ENCODE results near the gene GNAL. TPM values are rescaled to one million over a fixed set of nuclear protein-coding genes. Genes with fewer than 3 reads are reported as not detected.
"Not testable (repeated sequence)": the region's sequence is repeated elsewhere in the genome, so short reads cannot be mapped to it uniquely, and the experiment has no call there.

GNAL gene
- total RNA-seq, 4 donors from 2014 or later, result 13.3 to 22.0 (median 19.9) TPM

- intact Hi-C loops (cut with DNase I), result no loop called here
- H3K27ac ChIP-seq (replicated peaks in 1 of 4), result no peak overlapping the region
- H3K27me3 ChIP-seq, result no peaks in the 10 kb centered on the region
- H3K36me3 ChIP-seq, result peaks cover 47 to 99% (median 87%) of the 10 kb centered on the region in 4 donors
- no peaks in the 10 kb centered on the region for H3K9me3 ChIP-seq
- WGBS, result 85% methylated on average over 2 of the region's 2 CpGs
- no peak overlapping the region for H3K4me3 ChIP-seq
- TF ChIP-seq, protein P1, sequence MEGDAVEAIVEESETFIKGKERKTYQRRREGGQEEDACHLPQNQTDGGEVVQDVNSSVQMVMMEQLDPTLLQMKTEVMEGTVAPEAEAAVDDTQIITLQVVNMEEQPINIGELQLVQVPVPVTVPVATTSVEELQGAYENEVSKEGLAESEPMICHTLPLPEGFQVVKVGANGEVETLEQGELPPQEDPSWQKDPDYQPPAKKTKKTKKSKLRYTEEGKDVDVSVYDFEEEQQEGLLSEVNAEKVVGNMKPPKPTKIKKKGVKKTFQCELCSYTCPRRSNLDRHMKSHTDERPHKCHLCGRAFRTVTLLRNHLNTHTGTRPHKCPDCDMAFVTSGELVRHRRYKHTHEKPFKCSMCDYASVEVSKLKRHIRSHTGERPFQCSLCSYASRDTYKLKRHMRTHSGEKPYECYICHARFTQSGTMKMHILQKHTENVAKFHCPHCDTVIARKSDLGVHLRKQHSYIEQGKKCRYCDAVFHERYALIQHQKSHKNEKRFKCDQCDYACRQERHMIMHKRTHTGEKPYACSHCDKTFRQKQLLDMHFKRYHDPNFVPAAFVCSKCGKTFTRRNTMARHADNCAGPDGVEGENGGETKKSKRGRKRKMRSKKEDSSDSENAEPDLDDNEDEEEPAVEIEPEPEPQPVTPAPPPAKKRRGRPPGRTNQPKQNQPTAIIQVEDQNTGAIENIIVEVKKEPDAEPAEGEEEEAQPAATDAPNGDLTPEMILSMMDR (IDR thresholded peaks at IDR 0.05), result no peak
- TF ChIP-seq POLR2AphosphoS5 (IDR thresholded peaks at IDR 0.05) (no peak), POLR2A (IDR thresholded peaks at IDR 0.05; ENCODE audit: low read depth) (no peak), EP300 (IDR thresholded peaks at IDR 0.05) (no peak)
- DNase-seq (ENCODE audit: extremely low spot score), result no peak
- no peaks in the 10 kb centered on the region for H3K4me1 ChIP-seq
Observed at GRCh38 chr18:11888726-11889125, 199.7 kb downstream of the GNAL start.

GRCh38 chr18:11889284-11889683 lies 200.2 kb downstream of the GNAL start:
- H3K27me3 ChIP-seq, result no peaks in the 10 kb centered on the region
- no peaks in the 10 kb centered on the region for H3K9me3 ChIP-seq
- WGBS, result 91% methylated on average over 5 of the region's 5 CpGs
- intact Hi-C loops (cut with DNase I), result no loop called here
- no peaks in the 10 kb centered on the region for H3K4me1 ChIP-seq
- no peak overlapping the region for H3K4me3 ChIP-seq
- no peak for TF ChIP-seq POLR2A (IDR thresholded peaks at IDR 0.05; ENCODE audit: low read depth)
- TF ChIP-seq POLR2AphosphoS5 (IDR thresholded peaks at IDR 0.05), result no peak
- TF ChIP-seq, protein P1 (IDR thresholded peaks at IDR 0.05), result no peak
- TF ChIP-seq EP300 (IDR thresholded peaks at IDR 0.05), result no peak
- no peak for DNase-seq (ENCODE audit: extremely low spot score)
- peaks cover 45 to 99% (median 83%) of the 10 kb centered on the region in 4 donors for H3K36me3 ChIP-seq
- H3K27ac ChIP-seq (replicated peaks in 1 of 4), result no peak overlapping the region

- WGBS, result 95% methylated on average over 8 of the region's 9 CpGs
- Histone ChIP-seq H3K4me1 (no peaks in the 10 kb centered on the region), H3K27me3 (no peaks in the 10 kb centered on the region), H3K36me3 (peaks cover 45 to 94% (median 76%) of the 10 kb centered on the region in 4 donors), H3K4me3 (no peak overlapping the region), H3K9me3 (no peaks in the 10 kb centered on the region), H3K27ac (replicated peaks in 1 of 4) (no peak overlapping the region)
- no peak for DNase-seq (ENCODE audit: extremely low spot score)
- intact Hi-C loops (cut with DNase I), result no loop called here
- TF ChIP-seq POLR2A (IDR thresholded peaks at IDR 0.05; ENCODE audit: low read depth) (no peak), POLR2AphosphoS5 (IDR thresholded peaks at IDR 0.05) (no peak), EP300 (IDR thresholded peaks at IDR 0.05) (no peak)
- TF ChIP-seq, protein P1 (IDR thresholded peaks at IDR 0.05), result no peak
Observed at GRCh38 chr18:11891737-11892136, 202.7 kb downstream of the GNAL start.

GRCh38 chr18:11892438-11892837 lies 203.4 kb downstream of the GNAL start:
- DNase-seq (ENCODE audit: extremely low spot score); H3K27me3 ChIP-seq; H3K4me3 ChIP-seq; H3K27ac ChIP-seq (replicated peaks in 1 of 4); H3K9me3 ChIP-seq; intact Hi-C loops (cut with DNase I); H3K4me1 ChIP-seq: not testable (repeated sequence)
- H3K36me3 ChIP-seq, result peaks cover 42 to 92% (median 70%) of the 10 kb centered on the region in 4 donors
- 72% methylated on average over 7 of the region's 7 CpGs for WGBS

GRCh38 chr18:11897781-11898180 lies 208.7 kb downstream of the GNAL start:
- intact Hi-C loops (cut with DNase I), result no loop called here
- Histone ChIP-seq H3K4me1 (no peaks in the 10 kb centered on the region), H3K9me3 (no peaks in the 10 kb centered on the region), H3K36me3 (peaks cover 20 to 56% (median 46%) of the 10 kb centered on the region in 4 donors), H3K27ac (replicated peaks in 1 of 4) (no peak overlapping the region), H3K27me3 (no peaks in the 10 kb centered on the region), H3K4me3 (no peak overlapping the region)
- TF ChIP-seq, protein P1 (IDR thresholded peaks at IDR 0.05), result no peak
- TF ChIP-seq POLR2A (IDR thresholded peaks at IDR 0.05; ENCODE audit: low read depth), result no peak
- TF ChIP-seq POLR2AphosphoS5 (IDR thresholded peaks at IDR 0.05), result no peak
- TF ChIP-seq EP300 (IDR thresholded peaks at IDR 0.05), result no peak
- 100% methylated on average over 1 of the region's 1 CpG for WGBS
- DNase-seq (ENCODE audit: extremely low spot score), result no peak
